ENCODE results near the gene DMD. TPM values are rescaled to one million over a fixed set of nuclear protein-coding genes. Genes with fewer than 3 reads are reported as not detected.

DMD gene
- total RNA-seq, 1 experiment from 2014 or later, result 47.2 TPM

GRCh38 chrX:31366041-31366440 is 1845.3 kb downstream of the DMD start:
- H3K4me1 Mint-ChIP-seq (ENCODE audit: low read depth, unreplicated experiment), result no peaks in the 10 kb centered on the region
- no peaks in the 10 kb centered on the region for H3K9me3 Mint-ChIP-seq (ENCODE audit: unreplicated experiment)
- H3K4me3 Mint-ChIP-seq (ENCODE audit: unreplicated experiment), result no peak overlapping the region
- intact Hi-C loops (cut with micrococcal nuclease; ENCODE audit: unreplicated experiment), result no loop called here
- DNase-seq, result no peak
- H3K36me3 ChIP-seq (ENCODE audit: control insufficient read depth, insufficient read depth, low read length), result no peaks in the 10 kb centered on the region
- no peaks in the 10 kb centered on the region for H3K27me3 Mint-ChIP-seq (ENCODE audit: insufficient read depth, unreplicated experiment)
- no peaks in the 10 kb centered on the region for H3K9me3 ChIP-seq
- H3K4me1 ChIP-seq, result no peaks in the 10 kb centered on the region
- H3K27ac Mint-ChIP-seq (ENCODE audit: unreplicated experiment), result no peak overlapping the region
- H3K27me3 ChIP-seq (replicated peaks; ENCODE audit: control insufficient read depth, insufficient read depth, low read length), result no peaks in the 10 kb centered on the region
- POLR2A ChIA-PET, result no interaction called here
- H3K36me3 Mint-ChIP-seq (ENCODE audit: insufficient read depth, unreplicated experiment), result no peaks in the 10 kb centered on the region
- CTCF ChIA-PET, result no interaction called here
- no peak overlapping the region for H3K4me3 ChIP-seq (ENCODE audit: low read depth, low read length)
- no peak for TF ChIP-seq CTCF (IDR thresholded peaks at IDR 0.05; ENCODE audit: insufficient read depth in 1 of 2, low read depth in 1 of 2, low read length in 1 of 2, severe bottlenecking in 1 of 2, unreplicated experiment in 1 of 2)
- BruUV-seq (replicated peaks), result no TSS peak

- H3K4me1 ChIP-seq, result no peaks in the 10 kb centered on the region
- intact Hi-C loops (cut with micrococcal nuclease; ENCODE audit: unreplicated experiment), result no loop called here
- no peaks in the 10 kb centered on the region for H3K9me3 Mint-ChIP-seq (ENCODE audit: unreplicated experiment)
- TF ChIP-seq CTCF (IDR thresholded peaks at IDR 0.05; ENCODE audit: insufficient read depth in 1 of 2, low read depth in 1 of 2, low read length in 1 of 2, severe bottlenecking in 1 of 2, unreplicated experiment in 1 of 2), result no peak
- no peaks in the 10 kb centered on the region for H3K27me3 ChIP-seq (replicated peaks; ENCODE audit: control insufficient read depth, insufficient read depth, low read length)
- DNase-seq, result no peak
- H3K27me3 Mint-ChIP-seq (ENCODE audit: insufficient read depth, unreplicated experiment), result no peaks in the 10 kb centered on the region
- no peaks in the 10 kb centered on the region for H3K36me3 Mint-ChIP-seq (ENCODE audit: insufficient read depth, unreplicated experiment)
- no peaks in the 10 kb centered on the region for H3K9me3 ChIP-seq
- no peaks in the 10 kb centered on the region for H3K36me3 ChIP-seq (ENCODE audit: control insufficient read depth, insufficient read depth, low read length)
- no peak overlapping the region for H3K4me3 Mint-ChIP-seq (ENCODE audit: unreplicated experiment)
- no TSS peak for BruUV-seq (replicated peaks)
- POLR2A ChIA-PET, result no interaction called here
- CTCF ChIA-PET, result no interaction called here
- no peak overlapping the region for H3K27ac Mint-ChIP-seq (ENCODE audit: unreplicated experiment)
- H3K4me1 Mint-ChIP-seq (ENCODE audit: low read depth, unreplicated experiment), result peaks cover 14% of the 10 kb centered on the region
- H3K4me3 ChIP-seq (ENCODE audit: low read depth, low read length), result no peak overlapping the region
These were observed 1854.8 kb downstream of the DMD start for GRCh38 chrX:31356275-31357212.

GRCh38 chrX:31355206-31355955 is 1856.0 kb downstream of the DMD start:
- H3K9me3 ChIP-seq, result no peaks in the 10 kb centered on the region
- Mint-ChIP-seq H3K27me3 (ENCODE audit: insufficient read depth, unreplicated experiment) (no peaks in the 10 kb centered on the region), H3K4me1 (ENCODE audit: low read depth, unreplicated experiment) (peaks cover 17% of the 10 kb centered on the region), H3K27ac (ENCODE audit: unreplicated experiment) (no peak overlapping the region), H3K36me3 (ENCODE audit: insufficient read depth, unreplicated experiment) (peaks cover 5% of the 10 kb centered on the region), H3K4me3 (ENCODE audit: unreplicated experiment) (no peak overlapping the region), H3K9me3 (ENCODE audit: unreplicated experiment) (no peaks in the 10 kb centered on the region)
- no peaks in the 10 kb centered on the region for H3K36me3 ChIP-seq (ENCODE audit: control insufficient read depth, insufficient read depth, low read length)
- no peak for TF ChIP-seq CTCF (IDR thresholded peaks at IDR 0.05; ENCODE audit: insufficient read depth in 1 of 2, low read depth in 1 of 2, low read length in 1 of 2, severe bottlenecking in 1 of 2, unreplicated experiment in 1 of 2)
- DNase-seq, result no peak
- ChIA-PET POLR2A (no interaction called here), CTCF (no interaction called here)
- H3K4me1 ChIP-seq, result no peaks in the 10 kb centered on the region
- no TSS peak for BruUV-seq (replicated peaks)
- H3K4me3 ChIP-seq (ENCODE audit: low read depth, low read length), result no peak overlapping the region
- no peaks in the 10 kb centered on the region for H3K27me3 ChIP-seq (replicated peaks; ENCODE audit: control insufficient read depth, insufficient read depth, low read length)
- intact Hi-C loops (cut with micrococcal nuclease; ENCODE audit: unreplicated experiment), result no loop called here

Data from Caco-2 (cell line).